GM12873 (cell line): ENCODE data around the gene CKS1B.

ENCODE experiments used
- CTCF ChIP-seq: IDR thresholded peaks from 2 replicates; pipeline ENCODE4 v1.5.1; 2012; ENCODE audit warnings: low read depth, mild to moderate bottlenecking, moderate library complexity, low read length, control low read depth; ENCODE audit not compliant: insufficient read depth; ENCODE audit errors: missing control alignments

Gene CKS1B

GRCh38 chr1:154943649-154944400 is 30.7 kb upstream of the CKS1B start:
- peak; percentile 96 for TF ChIP-seq CTCF

GRCh38 chr1:154944401-154945159 is 29.9 kb upstream of the CKS1B start:
- TF ChIP-seq CTCF: no peak

GRCh38 chr1:154945160-154945961 is 29.1 kb upstream of the CKS1B start:
- no peak for TF ChIP-seq CTCF

GRCh38 chr1:154945962-154946850 is 28.3 kb upstream of the CKS1B start:
- no peak for TF ChIP-seq CTCF

DNA sequence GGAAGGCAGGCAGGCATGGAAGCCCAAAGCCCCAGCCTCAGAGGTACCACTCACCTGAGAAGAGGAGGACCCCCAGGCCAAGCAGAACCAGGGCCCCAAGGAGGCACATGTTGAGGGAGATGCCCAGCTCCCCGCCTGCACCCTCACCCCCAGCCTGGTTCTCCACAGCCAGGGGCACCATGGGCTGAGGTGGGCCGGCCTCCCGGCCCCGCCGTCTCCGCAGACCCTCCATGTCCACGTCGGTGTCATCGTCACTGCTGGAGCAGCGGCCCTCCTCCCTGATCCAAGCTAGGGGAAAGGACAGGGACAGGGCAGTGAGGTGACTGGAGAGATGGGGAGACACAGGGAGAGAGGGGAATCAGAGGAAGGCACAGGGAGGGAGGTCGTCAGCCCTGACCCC is 26.4 kb upstream of the CKS1B start:
- TF ChIP-seq CTCF: no peak

- no peak for TF ChIP-seq CTCF
Measured at GRCh38 chr1:154951901-154952657, 22.4 kb upstream of the CKS1B start.
